Smooth muscle cell (in vitro differentiated cells): ENCODE measurements around the gene NHERF1. TPM values are rescaled to one million over a fixed set of nuclear protein-coding genes. Genes with fewer than 3 reads are reported as not detected.

Experiments used
- DNase-seq: peaks from one replicate; lab custom pipeline; 2025; ENCODE audit not compliant: unreplicated experiment; lab: John Stamatoyannopoulos, UW
- H2AFZ ChIP-seq: fragments of 200-600 bp; sonication (generic); 2 replicates; pipeline ENCODE4 v1.6.0; 2016; ENCODE audit warnings: antibody characterized with exemption, low read depth, mild to moderate bottlenecking
- H3F3A ChIP-seq: fragments of 200-600 bp; sonication (generic); 2 replicates; pipeline ENCODE4 v1.6.0; 2017; ENCODE audit warnings: antibody characterized with exemption, low read depth
- H3K27ac ChIP-seq: fragments of 200-600 bp; sonication (generic); 2 replicates; pipeline ENCODE4 v1.5.1; 2016; ENCODE audit warnings: low read depth, mild to moderate bottlenecking
- H3K27me3 ChIP-seq: fragments of 200-600 bp; sonication (generic); 2 replicates; pipeline ENCODE4 v1.6.1; 2016; ENCODE audit warnings: low read depth, mild to moderate bottlenecking
- H3K36me3 ChIP-seq: fragments of 200-600 bp; sonication (generic); 2 replicates; pipeline ENCODE4 v1.5.1; 2016; ENCODE audit warnings: low read depth
- H3K4me1 ChIP-seq: fragments of 200-600 bp; sonication (generic); 2 replicates; pipeline ENCODE4 v1.5.1; 2016; ENCODE audit warnings: low read depth
- H3K4me2 ChIP-seq: fragments of 200-600 bp; sonication (generic); 2 replicates; pipeline ENCODE4 v1.6.0; 2016; ENCODE audit warnings: mild to moderate bottlenecking
- H3K4me3 ChIP-seq: fragments of 200-600 bp; sonication (generic); 2 replicates; pipeline ENCODE4 v1.5.1; 2016; ENCODE audit warnings: mild to moderate bottlenecking
- H3K79me2 ChIP-seq: fragments of 200-600 bp; sonication (generic); 2 replicates; pipeline ENCODE4 v1.6.0; 2016; ENCODE audit warnings: low read depth, mild to moderate bottlenecking
- H3K9ac ChIP-seq: fragments of 200-600 bp; sonication (generic); 2 replicates; pipeline ENCODE4 v1.6.0; 2016; ENCODE audit warnings: low read depth
- H3K9me3 ChIP-seq: fragments of 200-600 bp; sonication (generic); replicated peaks from 2 replicates; pipeline ENCODE4 v1.5.1; 2016; ENCODE audit warnings: low read depth
- H4K20me1 ChIP-seq: fragments of 200-600 bp; sonication (generic); 2 replicates; pipeline ENCODE4 v1.6.0; 2016; ENCODE audit warnings: low read depth
- WGBS: methylation state at CpG from one replicate; pipeline ENCODE4 v1.1.7; 2016; ENCODE audit warnings: low lambda C conversion rate; 5-methylcytosine and 5-hydroxymethylcytosine counted together
- polyA plus RNA-seq: library from polyadenylated mRNA; unstranded; fragments of >200 nt; fragmentation: Nextera tagmentation; extraction: Ambion mirVana; gene quantifications from 2 replicates; pipeline ENCODE4 v1.2.1, GENCODE V29; 2016
- total RNA-seq: library from RNA; depleted of rRNA; stranded (reverse); fragments of >200 nt; gene quantifications from 2 replicates; pipeline ENCODE4 v1.2.3, GENCODE V29; 2014
- TF ChIP-seq, protein P1 (sequence below): fragments of 200-600 bp; sonication (generic); IDR thresholded peaks from 2 replicates; pipeline ENCODE4 v1.5.1; 2017; ENCODE audit warnings: borderline replicate concordance, mild to moderate bottlenecking, antibody characterized with exemption; ENCODE audit not compliant: insufficient read depth, poor library complexity, severe bottlenecking

Gene NHERF1
- total and polyA plus RNA-seq, 2 experiments from 2014 or later = 23.2 to 31.9 TPM

DNA sequence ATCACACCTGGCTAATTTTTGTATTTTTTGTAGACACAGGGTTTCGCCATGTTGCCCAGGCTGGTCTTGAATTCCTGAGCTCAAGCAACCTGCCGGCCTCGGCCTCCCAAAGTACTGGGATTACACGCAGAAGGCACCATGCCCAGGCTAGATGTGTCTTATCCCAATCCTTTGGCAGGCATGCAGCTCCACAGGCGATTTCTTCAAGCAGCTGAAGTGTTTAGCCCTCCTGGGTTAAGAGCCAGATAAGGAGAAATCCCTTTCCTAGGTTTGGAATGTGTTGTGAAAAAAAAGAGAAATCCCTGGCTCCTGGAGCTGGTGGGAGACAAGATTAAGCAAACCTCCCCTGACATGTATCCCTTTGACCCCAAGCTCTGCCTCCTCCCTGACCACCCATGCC lies 2.1 kb upstream of the NHERF1 start:
- Histone ChIP-seq H3K4me1 (peaks cover 43% of the 10 kb centered on the region), H4K20me1 (no peaks in the 10 kb centered on the region), H3K4me2 (peak overlapping the region; percentile 51), H3K9ac (no peak overlapping the region), H3K4me3 (no peak overlapping the region), H3K27ac (no peak overlapping the region), H3K36me3 (no peaks in the 10 kb centered on the region), H2AFZ (no peak overlapping the region), H3K79me2 (no peaks in the 10 kb centered on the region), H3K27me3 (no peaks in the 10 kb centered on the region), H3F3A (peaks cover 18% of the 10 kb centered on the region), H3K9me3 (no peaks in the 10 kb centered on the region)
- TF ChIP-seq, protein P1, sequence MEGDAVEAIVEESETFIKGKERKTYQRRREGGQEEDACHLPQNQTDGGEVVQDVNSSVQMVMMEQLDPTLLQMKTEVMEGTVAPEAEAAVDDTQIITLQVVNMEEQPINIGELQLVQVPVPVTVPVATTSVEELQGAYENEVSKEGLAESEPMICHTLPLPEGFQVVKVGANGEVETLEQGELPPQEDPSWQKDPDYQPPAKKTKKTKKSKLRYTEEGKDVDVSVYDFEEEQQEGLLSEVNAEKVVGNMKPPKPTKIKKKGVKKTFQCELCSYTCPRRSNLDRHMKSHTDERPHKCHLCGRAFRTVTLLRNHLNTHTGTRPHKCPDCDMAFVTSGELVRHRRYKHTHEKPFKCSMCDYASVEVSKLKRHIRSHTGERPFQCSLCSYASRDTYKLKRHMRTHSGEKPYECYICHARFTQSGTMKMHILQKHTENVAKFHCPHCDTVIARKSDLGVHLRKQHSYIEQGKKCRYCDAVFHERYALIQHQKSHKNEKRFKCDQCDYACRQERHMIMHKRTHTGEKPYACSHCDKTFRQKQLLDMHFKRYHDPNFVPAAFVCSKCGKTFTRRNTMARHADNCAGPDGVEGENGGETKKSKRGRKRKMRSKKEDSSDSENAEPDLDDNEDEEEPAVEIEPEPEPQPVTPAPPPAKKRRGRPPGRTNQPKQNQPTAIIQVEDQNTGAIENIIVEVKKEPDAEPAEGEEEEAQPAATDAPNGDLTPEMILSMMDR = no peak
- DNase-seq = no peak
- 45% methylated on average over 5 of the region's 5 CpGs for whole genome bisulfite sequencing

- Histone ChIP-seq H3F3A (peaks cover 18% of the 10 kb centered on the region), H3K4me2 (peak overlapping the region; percentile 51), H2AFZ (no peak overlapping the region), H4K20me1 (no peaks in the 10 kb centered on the region), H3K9me3 (no peaks in the 10 kb centered on the region), H3K79me2 (no peaks in the 10 kb centered on the region), H3K9ac (no peak overlapping the region), H3K27ac (no peak overlapping the region), H3K36me3 (no peaks in the 10 kb centered on the region), H3K27me3 (no peaks in the 10 kb centered on the region), H3K4me3 (no peak overlapping the region), H3K4me1 (peaks cover 43% of the 10 kb centered on the region)
- TF ChIP-seq, protein P1 = no peak
- WGBS = 2% methylated on average over 6 of the region's 6 CpGs
- no peak for DNase-seq
These were observed 1.5 kb upstream of the NHERF1 start for GRCh38 chr17:74746922-74747321.

GRCh38 chr17:74748279-74748528 lies 224 bp upstream of the NHERF1 start:
- H3K27ac ChIP-seq = no peak overlapping the region
- peaks cover 18% of the 10 kb centered on the region for H3F3A ChIP-seq
- H3K4me3 ChIP-seq = peak overlapping the region; percentile 72
- peak overlapping the region; percentile 83 for H3K4me2 ChIP-seq
- TF ChIP-seq, protein P1 = no peak
- H3K79me2 ChIP-seq = peaks cover 7% of the 10 kb centered on the region
- no peak overlapping the region for H3K9ac ChIP-seq
- peaks cover 43% of the 10 kb centered on the region for H3K4me1 ChIP-seq
- no peaks in the 10 kb centered on the region for H3K36me3 ChIP-seq
- H3K27me3 ChIP-seq = no peaks in the 10 kb centered on the region
- DNase-seq = no peak
- no peaks in the 10 kb centered on the region for H4K20me1 ChIP-seq
- under 1% methylated on average over 17 of the region's 34 CpGs for WGBS
- H2AFZ ChIP-seq = no peak overlapping the region
- no peaks in the 10 kb centered on the region for H3K9me3 ChIP-seq

GRCh38 chr17:74749279-74750038 lies 1.0 kb downstream of the NHERF1 start:
- Histone ChIP-seq H3K27me3 (no peaks in the 10 kb centered on the region), H3F3A (peaks cover 18% of the 10 kb centered on the region), H3K4me3 (peak overlapping the region; percentile 72), H3K9ac (no peak overlapping the region), H3K4me1 (peaks cover 43% of the 10 kb centered on the region), H3K79me2 (peaks cover 7% of the 10 kb centered on the region), H2AFZ (peak overlapping the region; percentile 61), H3K27ac (no peak overlapping the region), H4K20me1 (no peaks in the 10 kb centered on the region), H3K36me3 (no peaks in the 10 kb centered on the region), H3K4me2 (peak overlapping the region; percentile 83), H3K9me3 (no peaks in the 10 kb centered on the region)
- TF ChIP-seq, protein P1 = no peak
- 2% methylated on average over 45 of the region's 46 CpGs for WGBS
- no peak for DNase-seq
